Loucy (cell line): ENCODE results near the gene KRTAP1-5.

ENCODE experiments used
- CTCF ChIP-seq: fragments of 200-600 bp; sonication (generic); conservative IDR thresholded peaks from 2 replicates; pipeline ENCODE4 v1.5.1; 2014; ENCODE audit warnings: mild to moderate bottlenecking, antibody characterized with exemption, low read length
- EZH2phosphoT487 ChIP-seq: fragments of 200-600 bp; IDR thresholded peaks from 2 replicates; pipeline ENCODE4 v1.6.1; 2018; ENCODE audit warnings: antibody characterized with exemption, mild to moderate bottlenecking, moderate library complexity, borderline replicate concordance

- TF ChIP-seq CTCF (no peak), EZH2phosphoT487 (no peak)
Measured at GRCh38 chr17:41008811-41009210, 18.2 kb downstream of the KRTAP1-5 start, which contains the start of gene KRTAP3-1.
